GM21515 (cell line): ENCODE measurements around the gene ADD1.
"Not testable (repeated sequence)": the region's sequence is repeated elsewhere in the genome, so short reads cannot be mapped to it uniquely, and the experiment has no call there.

Experiments used
- ATAC-seq: cut with Tn5 transposase; IDR thresholded peaks from one replicate; pipeline ENCODE4 v1.9.1; 2021; ENCODE audit not compliant: unreplicated experiment

ADD1 gene

DNA sequence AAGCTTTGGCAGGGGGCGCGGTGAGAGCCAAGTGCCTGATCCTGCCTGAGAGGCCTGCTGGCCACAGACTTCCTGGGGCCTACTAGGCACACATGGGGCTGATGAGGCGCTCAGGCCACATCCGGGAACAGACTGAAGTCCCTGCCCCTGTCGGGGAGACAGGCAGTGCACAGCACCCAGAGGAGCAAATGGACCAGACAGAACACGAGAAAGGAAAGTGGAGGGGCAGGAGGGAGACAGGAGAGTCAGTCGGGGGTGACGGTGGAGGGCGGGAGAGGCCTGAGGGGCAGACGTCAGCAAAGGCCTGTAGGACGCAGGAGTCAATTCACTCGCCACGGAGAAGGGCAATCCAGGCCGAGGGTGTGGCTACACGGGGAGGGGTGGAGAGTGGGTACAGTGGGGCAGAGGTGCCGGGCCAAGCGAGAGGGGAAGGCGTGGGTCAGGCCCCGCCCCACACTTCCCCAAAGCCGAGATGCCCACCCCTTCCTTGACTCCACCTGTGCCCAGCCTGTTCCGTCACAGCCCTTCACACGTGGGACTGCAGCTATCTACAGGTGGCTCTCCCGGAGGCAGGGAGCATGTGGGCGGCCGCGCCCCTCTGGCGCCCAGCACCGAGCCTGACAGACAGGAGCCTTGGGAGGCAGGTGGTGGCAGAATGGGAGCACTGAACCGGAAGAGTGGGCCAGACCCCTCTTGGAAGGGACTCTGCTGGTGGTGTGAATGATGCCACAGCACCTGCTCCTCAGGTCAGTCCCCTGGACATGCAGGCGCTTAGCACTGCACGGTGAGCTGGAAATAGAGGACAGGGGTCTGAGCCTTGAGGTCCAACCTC, 99.1 kb downstream of the ADD1 start:
- no peak for ATAC-seq

DNA sequence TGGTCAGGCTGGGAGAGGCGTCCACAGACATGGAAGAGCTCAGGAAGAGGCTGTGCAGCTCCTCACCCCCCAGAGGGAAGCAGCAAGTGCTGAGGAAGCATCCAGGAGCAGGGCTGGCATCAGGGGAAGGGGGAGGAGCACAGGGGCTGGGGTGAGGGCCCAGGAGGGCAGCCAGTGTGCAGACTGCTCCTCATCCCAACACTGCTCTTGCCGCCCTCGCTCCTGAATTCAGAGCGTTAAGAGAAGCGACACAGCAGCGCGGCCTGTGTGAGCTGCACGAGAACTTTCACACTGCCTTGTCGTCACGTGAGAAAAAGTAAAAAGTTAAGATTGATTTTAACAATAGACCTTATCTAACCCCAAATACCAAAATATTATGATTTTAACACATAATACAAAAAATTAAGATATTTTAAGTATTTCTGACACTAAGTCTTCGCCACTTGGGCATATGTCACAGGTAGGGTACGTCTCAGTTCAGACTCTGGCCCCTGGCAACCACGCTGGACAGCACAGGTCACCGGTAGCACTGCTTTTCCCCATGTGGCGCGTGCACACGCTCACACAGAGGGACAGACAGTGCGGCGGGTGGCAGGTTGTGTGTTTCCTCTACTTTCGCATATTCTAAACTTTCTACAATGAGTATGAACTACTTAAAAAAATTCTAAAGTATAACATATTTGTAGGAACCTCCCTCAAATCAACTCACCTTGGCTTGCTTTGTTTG, 99.9 kb downstream of the ADD1 start:
- no peak for ATAC-seq

- ATAC-seq = no peak
Observed at GRCh38 chr4:2944091-2944482, 100.4 kb downstream of the ADD1 start.

DNA sequence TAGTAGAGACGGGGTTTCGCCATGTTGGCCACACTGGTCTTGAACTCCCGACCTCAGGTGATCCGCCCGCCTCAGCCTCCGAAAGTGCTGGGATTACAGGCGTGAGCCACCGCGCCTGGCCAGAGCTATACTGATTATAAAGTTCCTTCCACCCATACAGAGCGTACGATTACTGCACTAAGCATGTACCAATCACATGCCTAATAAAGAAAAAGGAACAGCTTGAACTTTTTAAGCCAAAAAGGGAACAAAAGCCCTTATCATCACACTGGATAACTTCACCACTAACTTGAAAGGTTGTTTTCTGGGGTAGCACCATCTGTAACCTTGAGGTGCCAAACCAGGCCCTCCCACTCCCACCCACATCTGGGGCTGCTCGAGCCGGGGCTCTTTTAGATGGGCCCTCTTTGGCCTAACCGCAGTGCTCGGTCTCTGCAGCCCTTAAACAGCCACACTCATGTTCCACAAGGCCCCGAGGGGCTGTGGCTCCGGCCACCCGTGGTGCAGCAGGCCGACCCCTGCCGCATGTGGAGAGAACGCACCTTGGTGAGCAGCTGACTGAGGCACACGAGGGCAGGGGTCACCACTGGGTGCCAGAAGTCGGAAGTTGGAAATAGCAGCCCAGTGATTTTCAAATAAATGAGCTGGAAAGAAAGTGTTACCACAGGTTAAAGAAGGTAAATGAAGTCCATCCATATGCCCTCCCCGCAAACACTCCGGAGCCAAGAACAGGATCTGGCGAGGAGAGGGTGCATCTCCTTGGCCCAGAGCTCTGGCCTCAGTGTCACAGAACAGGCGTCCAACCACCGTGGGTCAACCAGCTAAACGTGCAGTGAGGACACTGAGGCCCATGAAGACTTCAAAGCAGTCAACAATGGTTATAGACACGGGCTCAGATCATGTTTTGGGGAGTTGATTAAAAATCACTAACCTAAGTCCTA, 101.2 kb downstream of the ADD1 start:
- ATAC-seq = no peak

GRCh38 chr4:2945619-2946604, 102.3 kb downstream of the ADD1 start:
- not testable (repeated sequence) for ATAC-seq

GRCh38 chr4:2946812-2947600, 103.4 kb downstream of the ADD1 start:
- ATAC-seq = no peak

GRCh38 chr4:2947926-2948325, 104.3 kb downstream of the ADD1 start:
- ATAC-seq = no peak

DNA sequence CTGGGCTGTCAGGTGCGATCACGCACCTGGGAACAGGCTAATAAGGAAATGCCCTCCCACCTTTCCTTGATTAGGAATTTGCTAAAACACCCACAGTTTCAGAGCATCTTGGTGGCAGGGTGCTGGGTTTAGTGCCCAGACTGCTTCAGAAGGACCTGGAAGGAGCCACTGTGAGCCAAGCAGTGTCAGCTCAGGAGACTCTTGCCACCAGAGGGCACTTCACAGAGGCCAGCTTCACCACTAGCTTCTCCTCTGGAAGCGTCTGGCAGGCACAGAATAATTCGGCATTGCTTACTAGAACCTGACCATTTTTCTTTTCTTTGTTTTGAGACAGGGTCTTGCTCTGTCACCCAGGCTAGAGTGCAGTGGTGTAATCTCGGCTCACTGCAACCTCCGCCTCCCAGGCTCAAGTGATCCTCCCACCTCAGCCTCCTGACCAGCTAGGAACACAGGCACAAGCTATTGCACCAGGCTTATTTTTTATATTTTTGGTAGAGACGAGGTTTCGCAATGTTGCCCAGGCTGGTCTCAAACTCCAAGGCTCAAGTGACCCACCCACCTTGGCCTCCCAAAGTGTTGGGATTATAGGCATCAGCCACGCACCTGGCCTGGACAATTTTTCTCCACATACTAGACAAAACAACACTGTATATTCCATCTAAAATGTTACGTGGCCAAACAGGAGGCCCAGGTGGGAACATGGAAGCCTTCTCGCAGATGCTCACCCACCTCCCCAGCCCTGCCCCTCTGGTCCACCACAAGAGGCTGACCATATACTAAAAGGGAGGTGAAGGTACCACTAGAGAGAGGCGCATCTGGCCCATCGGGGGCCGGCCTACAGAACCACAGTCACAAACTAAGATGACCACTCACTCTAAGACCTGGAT, 105.5 kb downstream of the ADD1 start:
- no peak for ATAC-seq

DNA sequence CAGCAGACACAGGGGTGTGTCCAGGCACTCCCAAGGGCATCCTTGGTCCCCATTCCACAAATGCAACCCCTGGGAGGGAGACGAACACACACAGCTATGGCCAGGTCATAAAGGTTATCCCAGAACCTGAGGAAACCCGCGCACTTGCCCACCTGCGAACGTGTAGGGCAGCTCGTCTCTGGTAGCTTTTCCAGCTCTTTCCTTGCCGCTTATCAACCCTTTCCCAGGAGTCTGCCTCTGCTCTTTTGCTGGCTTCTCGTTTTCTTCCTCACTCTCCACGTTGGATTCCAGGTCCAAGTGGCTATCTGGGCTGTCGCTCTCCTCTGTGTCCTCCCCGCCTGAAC, 106.1 kb downstream of the ADD1 start:
- no peak for ATAC-seq

- ATAC-seq = no peak
Observed at GRCh38 chr4:2950221-2950989, 106.8 kb downstream of the ADD1 start.

DNA sequence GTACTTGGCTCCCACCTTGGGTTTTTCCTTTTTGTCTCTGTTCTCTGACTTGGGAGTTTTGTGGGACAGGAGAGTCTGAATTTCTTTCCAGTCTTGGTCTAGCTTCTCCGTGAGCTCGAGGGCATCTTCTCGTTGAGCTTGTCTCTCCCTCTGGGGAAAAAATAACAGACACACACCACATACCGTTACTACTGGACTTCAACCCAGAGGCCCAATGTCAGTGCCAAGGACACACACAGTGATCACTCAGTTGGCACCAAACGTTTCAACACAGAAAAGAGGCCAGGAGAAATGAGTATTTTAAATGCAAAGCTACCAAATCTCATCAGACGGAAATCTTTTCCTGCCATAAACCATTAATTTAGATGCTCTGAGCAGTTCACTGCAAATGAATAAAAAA, 109.9 kb downstream of the ADD1 start:
- no peak for ATAC-seq

- ATAC-seq = peak; percentile 39
Observed at GRCh38 chr4:2954358-2955185, 110.9 kb downstream of the ADD1 start.

GRCh38 chr4:2955186-2956044, 111.8 kb downstream of the ADD1 start:
- ATAC-seq = not testable (repeated sequence)

- no peak for ATAC-seq
Observed at GRCh38 chr4:2958446-2958845, 114.8 kb downstream of the ADD1 start.

DNA sequence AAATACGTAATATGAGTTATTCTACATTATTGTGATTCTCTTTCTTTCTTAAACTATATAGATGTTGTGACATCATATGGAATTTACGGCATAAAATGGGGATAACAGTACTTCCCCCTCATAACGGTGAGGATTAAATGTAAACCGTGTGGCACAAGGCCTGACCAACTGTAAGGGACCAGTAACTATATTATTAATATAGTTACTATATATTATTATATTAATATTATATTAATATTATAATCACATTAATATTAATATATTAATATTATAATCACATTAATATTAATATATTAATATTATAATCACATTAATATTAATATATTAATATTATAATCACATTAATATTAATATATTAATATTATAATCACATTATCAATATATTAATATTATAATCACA, 116.8 kb downstream of the ADD1 start:
- ATAC-seq = not testable (repeated sequence)

- ATAC-seq = no peak
Observed at GRCh38 chr4:2961421-2961810, 117.8 kb downstream of the ADD1 start.
